Right lobe of liver (tissue), 6 donors: ENCODE results near the gene SYNPO2L. TPM values are rescaled to one million over a fixed set of nuclear protein-coding genes. Genes with fewer than 3 reads are reported as not detected.
"Not testable (repeated sequence)": the region's sequence is repeated elsewhere in the genome, so short reads cannot be mapped to it uniquely, and the experiment has no call there.

ENCODE experiments used
- ATAC-seq, 4 donors: fragments of 200-7000 bp; cut with Tn5 transposase; one replicate each; pipeline ENCODE4 v1.9.1; 2020; ENCODE audit warnings: mild to moderate bottlenecking in 4 of 4, moderate library complexity in 4 of 4
- DNase-seq, 3 donors: peaks; one replicate each; pipeline ENCODE4 v3.0.0-alpha.2; 2020
- H3K27ac ChIP-seq, 3 donors: fragments of 200-600 bp; one replicate each; pipeline ENCODE4 v1.8.0; 2022
- H3K27me3 ChIP-seq, 2 donors: fragments of 200-600 bp; one replicate each; pipeline ENCODE4 v1.8.0; 2022
- H3K36me3 ChIP-seq, 4 donors: fragments of 200-600 bp; sonication (generic) in 1 of 4; one replicate each; pipeline versions ENCODE4 v1.5.1 to v1.8.0; 2017 to 2022; ENCODE audit warnings: control low read depth in 1 of 4
- H3K4me1 ChIP-seq, 4 donors: fragments of 200-600 bp; sonication (generic) in 1 of 4; one replicate each; pipeline versions ENCODE4 v1.5.1 to v1.8.0; 2017 to 2022; ENCODE audit warnings: control low read depth in 1 of 4
- H3K4me3 ChIP-seq, 3 donors: fragments of 200-600 bp; one replicate each; pipeline ENCODE4 v1.8.0; 2022
- H3K9me3 ChIP-seq, 4 donors: fragments of 200-600 bp; sonication (generic) in 1 of 4; one replicate each; pipeline versions ENCODE4 v1.5.1 to v1.8.0; 2017 to 2022; ENCODE audit warnings: control low read depth in 1 of 4
- POLR2A ChIP-seq: fragments of 450-650 bp; IDR thresholded peaks from one replicate; pipeline ENCODE4 v1.6.1; 2017; ENCODE audit warnings: antibody characterized with exemption, mild to moderate bottlenecking
- WGBS: methylation state at CpG from one replicate; pipeline ENCODE4 v1.1.6; 2018; ENCODE audit warnings: low coverage, low lambda C conversion rate; ENCODE audit not compliant: insufficient coverage; ENCODE audit errors: missing lambda C conversion rate; 5-methylcytosine and 5-hydroxymethylcytosine counted together
- intact Hi-C, 2 donors: fragments of 100-400 bp; cut with DNase I; formaldehyde crosslinking; loops; one replicate each; pipeline versions ENCODE4 v1.11.2 to v1.14.1; 2022
- total RNA-seq, 6 experiments: library from RNA; depleted of rRNA in 2 of 6; stranded (reverse); fragments of >200 nt in 2 of 6; fragmentation: NEBNext Ultra II Directional in 3 of 6; extraction: Animal tissue kit (Norgen Biotek cat#: 25700) in 3 of 6; gene quantifications; one replicate each; pipeline versions ENCODE4 v1.1.0 to v1.2.4, GENCODE V29; 2016 to 2023
- TF ChIP-seq, protein P1 (sequence below), 4 donors: fragments of 200-600 bp in 3 of 4; fragments of 450-650 bp in 1 of 4; IDR thresholded peaks; one replicate each; pipeline versions ENCODE4 v1.5.1 to v1.8.0; 2016 to 2022; ENCODE audit warnings: antibody characterized with exemption in 4 of 4, mild to moderate bottlenecking in 2 of 4
- donor health status: DM: no; HTN: yes; CAD: no.
- donor health status: DM: no; HTN: no; CAD: no.
- donor health status: DM: no; HTN: no; CAD: no.
- donor health status: DM: no; HTN: yes; CAD: no.
- donor health status: DM: no; HTN: yes; CAD: no.

Gene SYNPO2L
- total RNA-seq, 6 experiments from 2014 or later: 0.06 to 0.35 (median 0.20) TPM; not detected in 2

- not testable (repeated sequence) for H3K4me3 ChIP-seq
These were observed 10.5 kb upstream of the SYNPO2L start for GRCh38 chr10:73666153-73666809.

GRCh38 chr10:73665581-73665980 lies 9.8 kb upstream of the SYNPO2L start:
- H3K27ac ChIP-seq, H3K27me3 ChIP-seq, H3K4me3 ChIP-seq, ATAC-seq, H3K36me3 ChIP-seq, H3K4me1 ChIP-seq, intact Hi-C loops, H3K9me3 ChIP-seq, DNase-seq: not testable (repeated sequence)
- WGBS: 80% methylated on average over 1 of the region's 3 CpGs

More at GRCh38 chr10:73666153-73666809, 10.5 kb upstream of the SYNPO2L start:
- intact Hi-C loops, H3K27me3 ChIP-seq, DNase-seq, H3K36me3 ChIP-seq, H3K9me3 ChIP-seq, ATAC-seq, H3K27ac ChIP-seq, H3K4me1 ChIP-seq: not testable (repeated sequence)
- 73% methylated on average over 3 of the region's 5 CpGs for WGBS

DNA sequence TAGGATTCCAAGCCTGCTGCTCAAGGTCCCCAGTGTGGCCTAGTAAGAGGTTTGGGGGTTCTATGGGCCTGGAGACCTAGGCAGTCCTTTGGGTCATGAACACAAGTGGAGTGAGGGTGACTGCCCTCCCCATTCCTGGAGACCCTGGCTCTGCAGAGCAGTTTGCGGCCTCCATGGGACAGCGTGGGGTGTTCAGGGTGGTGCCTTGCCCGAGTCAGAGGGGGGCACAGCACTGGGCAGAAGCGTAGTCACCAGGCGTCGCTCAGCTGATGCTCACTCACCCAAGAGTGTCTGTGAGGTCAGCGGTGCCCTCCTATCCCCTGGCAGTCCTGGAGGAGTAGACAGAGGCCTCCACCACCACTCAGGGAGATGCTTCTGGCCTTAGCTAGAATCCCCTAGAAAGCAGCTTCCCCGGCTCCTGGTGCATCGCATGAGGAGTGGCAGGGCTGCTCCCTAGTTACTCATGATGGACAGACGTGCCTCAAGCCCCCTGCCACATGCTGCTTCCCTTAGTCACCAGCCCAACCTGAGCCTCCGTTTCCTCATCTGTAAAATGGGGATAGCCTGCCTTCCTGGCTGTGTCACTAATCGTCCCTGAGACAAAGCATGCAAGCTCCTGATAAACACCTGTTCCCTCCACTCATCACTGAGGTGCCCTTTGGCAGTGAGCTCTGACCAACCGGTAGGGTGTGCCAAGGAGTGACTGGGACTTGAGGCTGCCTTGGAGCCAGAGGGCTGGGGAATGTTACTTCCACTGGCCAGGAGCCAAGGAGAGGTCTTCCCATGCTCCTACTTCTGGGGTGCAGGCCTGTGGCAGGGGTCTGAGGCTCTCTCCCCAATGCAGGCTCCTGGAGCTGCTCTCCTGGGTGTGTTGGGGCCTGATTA lies 8.6 kb upstream of the SYNPO2L start:
- H3K4me1 ChIP-seq, DNase-seq, H3K4me3 ChIP-seq, H3K27me3 ChIP-seq, H3K36me3 ChIP-seq, H3K27ac ChIP-seq, ATAC-seq, intact Hi-C loops, H3K9me3 ChIP-seq: not testable (repeated sequence)
- WGBS: 40% methylated on average over 1 of the region's 13 CpGs

- H3K27ac ChIP-seq, DNase-seq, intact Hi-C loops, H3K36me3 ChIP-seq, H3K4me1 ChIP-seq, H3K9me3 ChIP-seq, ATAC-seq, H3K27me3 ChIP-seq, H3K4me3 ChIP-seq: not testable (repeated sequence)
- WGBS: no CpG with 5 or more reads among the region's 10 CpGs
These were observed 7.8 kb upstream of the SYNPO2L start for GRCh38 chr10:73663621-73664020.

- H3K27ac ChIP-seq, H3K27me3 ChIP-seq, H3K36me3 ChIP-seq, intact Hi-C loops, H3K4me3 ChIP-seq, ATAC-seq, H3K9me3 ChIP-seq, H3K4me1 ChIP-seq, DNase-seq: not testable (repeated sequence)
- 75% methylated on average over 3 of the region's 7 CpGs for WGBS
These were observed 6.9 kb upstream of the SYNPO2L start for GRCh38 chr10:73662705-73663104.

DNA sequence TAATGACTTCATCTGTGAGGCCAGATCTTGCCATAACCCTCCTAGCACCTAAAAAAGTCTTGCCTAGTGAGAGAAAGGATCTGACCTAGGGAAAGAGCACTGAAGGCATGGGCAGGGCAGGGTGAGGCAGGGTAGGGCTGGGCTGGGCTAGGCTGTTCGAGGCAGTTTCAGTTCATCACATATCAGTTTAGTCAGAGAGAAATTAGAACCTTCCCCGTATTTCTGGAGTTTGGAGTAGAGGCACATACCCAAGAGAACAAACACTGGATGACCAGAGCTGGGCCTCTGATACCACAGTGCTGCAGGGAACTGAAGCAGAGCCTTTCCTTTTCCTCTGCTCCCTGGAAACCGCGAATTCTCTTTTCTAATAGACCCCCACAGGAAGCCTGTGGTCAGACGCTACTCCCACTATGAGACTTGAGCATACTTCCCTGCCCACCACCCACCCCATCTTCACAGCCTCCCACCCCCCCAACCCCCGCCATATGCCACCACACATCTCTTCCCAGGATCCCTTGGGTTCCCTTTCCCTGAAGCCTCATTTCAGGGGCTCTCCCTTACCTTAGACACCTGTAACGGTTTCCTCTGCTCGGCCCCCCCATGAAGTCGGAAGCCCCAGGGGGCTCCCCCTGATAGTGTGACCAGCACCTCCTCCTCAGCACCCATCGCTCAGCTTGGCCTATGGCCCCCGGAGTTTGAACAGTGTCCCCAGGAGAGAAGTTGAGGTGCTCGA lies 406 bp downstream of the SYNPO2L start:
- no peaks in the 10 kb centered on the region for H3K36me3 ChIP-seq
- no peaks in the 10 kb centered on the region for H3K27me3 ChIP-seq
- no peaks in the 10 kb centered on the region for H3K9me3 ChIP-seq
- DNase-seq: no peak
- H3K27ac ChIP-seq: no peak overlapping the region
- no peaks in the 10 kb centered on the region for H3K4me1 ChIP-seq
- intact Hi-C loops: no loop called here
- H3K4me3 ChIP-seq: no peak overlapping the region
- 55% methylated on average over 6 of the region's 12 CpGs for WGBS
- no peak for TF ChIP-seq POLR2A
- TF ChIP-seq, protein P1, sequence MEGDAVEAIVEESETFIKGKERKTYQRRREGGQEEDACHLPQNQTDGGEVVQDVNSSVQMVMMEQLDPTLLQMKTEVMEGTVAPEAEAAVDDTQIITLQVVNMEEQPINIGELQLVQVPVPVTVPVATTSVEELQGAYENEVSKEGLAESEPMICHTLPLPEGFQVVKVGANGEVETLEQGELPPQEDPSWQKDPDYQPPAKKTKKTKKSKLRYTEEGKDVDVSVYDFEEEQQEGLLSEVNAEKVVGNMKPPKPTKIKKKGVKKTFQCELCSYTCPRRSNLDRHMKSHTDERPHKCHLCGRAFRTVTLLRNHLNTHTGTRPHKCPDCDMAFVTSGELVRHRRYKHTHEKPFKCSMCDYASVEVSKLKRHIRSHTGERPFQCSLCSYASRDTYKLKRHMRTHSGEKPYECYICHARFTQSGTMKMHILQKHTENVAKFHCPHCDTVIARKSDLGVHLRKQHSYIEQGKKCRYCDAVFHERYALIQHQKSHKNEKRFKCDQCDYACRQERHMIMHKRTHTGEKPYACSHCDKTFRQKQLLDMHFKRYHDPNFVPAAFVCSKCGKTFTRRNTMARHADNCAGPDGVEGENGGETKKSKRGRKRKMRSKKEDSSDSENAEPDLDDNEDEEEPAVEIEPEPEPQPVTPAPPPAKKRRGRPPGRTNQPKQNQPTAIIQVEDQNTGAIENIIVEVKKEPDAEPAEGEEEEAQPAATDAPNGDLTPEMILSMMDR (IDR thresholded peaks at IDR 0.05): no peak
- no peak for ATAC-seq
